MCF 10A (cell line): ENCODE data around the gene CNOT2. TPM values are rescaled to one million over a fixed set of nuclear protein-coding genes. Genes with fewer than 3 reads are reported as not detected.

Experiments used
- BruUV-seq: library from RNA; stranded (reverse); fragments of 400-500 nt; replicated peaks from 2 replicates; lab custom pipeline; 2021; lab: Mats Ljungman, UMichigan
- CTCF ChIA-PET: fragments of 300-600 bp; sonication (Branson Sonifier 250); formaldehyde crosslinking; extraction: SDS; loops from one replicate; lab custom pipeline; 2021; ENCODE audit warnings: antibody characterized with exemption, inconsistent platforms; lab: Yijun Ruan, JAX
- POLR2A ChIA-PET: fragments of 300-600, 350-650 bp; sonication (Branson Sonifier 250); formaldehyde crosslinking; extraction: SDS; loops from one replicate; lab custom pipeline; 2020; ENCODE audit warnings: antibody characterized with exemption, inconsistent platforms; lab: Yijun Ruan, JAX
- DNase-seq: peaks from one replicate; pipeline ENCODE4 v3.0.0-alpha.2; 2018; ENCODE audit not compliant: unreplicated experiment
- H3K27ac Mint-ChIP-seq: one replicate; pipeline ENCODE4 v1.8.0; 2022; ENCODE audit warnings: mild to moderate bottlenecking, low read depth, mixed read lengths; ENCODE audit not compliant: unreplicated experiment
- H3K27me3 Mint-ChIP-seq: one replicate; pipeline ENCODE4 v1.8.0; 2022; ENCODE audit warnings: mixed read lengths; ENCODE audit not compliant: insufficient read depth, unreplicated experiment
- H3K36me3 Mint-ChIP-seq: one replicate; pipeline ENCODE4 v1.8.0; 2022; ENCODE audit warnings: mild to moderate bottlenecking, moderate library complexity, mixed read lengths; ENCODE audit not compliant: insufficient read depth, unreplicated experiment
- H3K4me1 Mint-ChIP-seq: one replicate; pipeline ENCODE4 v1.8.0; 2022; ENCODE audit warnings: mixed read lengths; ENCODE audit not compliant: insufficient read depth, unreplicated experiment
- H3K4me3 Mint-ChIP-seq: one replicate; pipeline ENCODE4 v1.8.0; 2022; ENCODE audit warnings: mild to moderate bottlenecking, moderate library complexity, mixed read lengths; ENCODE audit not compliant: unreplicated experiment
- H3K9me3 Mint-ChIP-seq: one replicate; pipeline ENCODE4 v1.8.0; 2022; ENCODE audit warnings: mixed read lengths; ENCODE audit not compliant: unreplicated experiment
- CTCF ChIP-seq: fragments of 200-600 bp; IDR thresholded peaks from one replicate; pipeline ENCODE4 v1.8.0; 2022; ENCODE audit warnings: antibody characterized with exemption, mild to moderate bottlenecking; ENCODE audit not compliant: unreplicated experiment
- intact Hi-C: fragments of 100-400 bp; cut with micrococcal nuclease; formaldehyde crosslinking; loops from 2 replicates; pipeline ENCODE4 v1.14.1; 2022
- total RNA-seq: library from RNA; stranded (reverse); gene quantifications from 2 replicates; pipeline ENCODE4 v1.2.3, GENCODE V29; 2022

CNOT2 gene
- total RNA-seq, 1 experiment from 2014 or later, result 91.0 TPM

- no peaks in the 10 kb centered on the region for H3K4me1 Mint-ChIP-seq
- no TSS peak for BruUV-seq
- intact Hi-C loops, result loop anchor here (5.0 kb wide), 1 partner anchor 452 kb away; no protein-coding TSS in a partner anchor
- POLR2A ChIA-PET, result no interaction called here
- DNase-seq, result no peak
- H3K4me3 Mint-ChIP-seq, result no peak overlapping the region
- TF ChIP-seq CTCF, result no peak
- CTCF ChIA-PET, result no interaction called here
- no peak overlapping the region for H3K27ac Mint-ChIP-seq
- no peaks in the 10 kb centered on the region for H3K27me3 Mint-ChIP-seq
- peaks cover 38% of the 10 kb centered on the region for H3K36me3 Mint-ChIP-seq
- H3K9me3 Mint-ChIP-seq, result no peaks in the 10 kb centered on the region
These were observed 111.6 kb downstream of the CNOT2 start for GRCh38 chr12:70354787-70355186.

- ChIA-PET POLR2A (interaction anchor here (0.6 to 1.3 kb wide), 2 partner anchors 34 to 113 kb away, joined by 3 to 4 read pairs; no protein-coding TSS in a partner anchor), CTCF (interaction anchor here (0.6 to 1.9 kb wide), 3 partner anchors 8 to 476 kb away, joined by 4 to 12 read pairs (median 6); no protein-coding TSS in a partner anchor)
- TF ChIP-seq CTCF, result no peak
- no peaks in the 10 kb centered on the region for H3K4me1 Mint-ChIP-seq
- intact Hi-C loops, result loop anchor here (5.0 kb wide), 1 partner anchor 454 kb away; no protein-coding TSS in a partner anchor
- H3K27ac Mint-ChIP-seq, result no peak overlapping the region
- H3K4me3 Mint-ChIP-seq, result no peak overlapping the region
- H3K36me3 Mint-ChIP-seq, result peaks cover 38% of the 10 kb centered on the region
- H3K27me3 Mint-ChIP-seq, result no peaks in the 10 kb centered on the region
- no peak for DNase-seq
- BruUV-seq, result no TSS peak
- no peaks in the 10 kb centered on the region for H3K9me3 Mint-ChIP-seq
These were observed 112.7 kb downstream of the CNOT2 start for GRCh38 chr12:70355972-70356371.

- BruUV-seq, result no TSS peak
- POLR2A ChIA-PET, result no interaction called here
- Mint-ChIP-seq H3K9me3 (no peaks in the 10 kb centered on the region), H3K27ac (no peak overlapping the region), H3K27me3 (no peaks in the 10 kb centered on the region), H3K4me3 (no peak overlapping the region), H3K4me1 (no peaks in the 10 kb centered on the region), H3K36me3 (peaks cover 19% of the 10 kb centered on the region)
- intact Hi-C loops, result loop anchor here (5.0 kb wide), 2 partner anchors 218 to 457 kb away; no protein-coding TSS in a partner anchor
- CTCF ChIA-PET, result interaction anchor here (1.2 kb wide), 1 partner anchor 10 kb away, joined by 3 read pairs; no protein-coding TSS in a partner anchor
- no peak for TF ChIP-seq CTCF
- DNase-seq, result no peak
These were observed 116.4 kb downstream of the CNOT2 start for GRCh38 chr12:70359458-70360197.

GRCh38 chr12:70360218-70360617 lies 117.0 kb downstream of the CNOT2 start:
- BruUV-seq, result no TSS peak
- Mint-ChIP-seq H3K9me3 (no peaks in the 10 kb centered on the region), H3K4me3 (no peak overlapping the region), H3K27ac (no peak overlapping the region), H3K36me3 (peaks cover 13% of the 10 kb centered on the region), H3K4me1 (peaks cover 6% of the 10 kb centered on the region), H3K27me3 (no peaks in the 10 kb centered on the region)
- TF ChIP-seq CTCF, result no peak
- intact Hi-C loops, result loop anchor here (5.0 kb wide), 1 partner anchor 217 kb away; no protein-coding TSS in a partner anchor
- ChIA-PET POLR2A (interaction anchor here (0.6 kb wide), 1 partner anchor 34 kb away, joined by 3 read pairs; no protein-coding TSS in a partner anchor), CTCF (interaction anchor here (1.1 to 1.2 kb wide), 2 partner anchors 9 to 481 kb away, joined by 3 to 5 read pairs; no protein-coding TSS in a partner anchor)
- no peak for DNase-seq
